Measurements from ENCODE around the gene SLC9A8.

SLC9A8 gene

DNA sequence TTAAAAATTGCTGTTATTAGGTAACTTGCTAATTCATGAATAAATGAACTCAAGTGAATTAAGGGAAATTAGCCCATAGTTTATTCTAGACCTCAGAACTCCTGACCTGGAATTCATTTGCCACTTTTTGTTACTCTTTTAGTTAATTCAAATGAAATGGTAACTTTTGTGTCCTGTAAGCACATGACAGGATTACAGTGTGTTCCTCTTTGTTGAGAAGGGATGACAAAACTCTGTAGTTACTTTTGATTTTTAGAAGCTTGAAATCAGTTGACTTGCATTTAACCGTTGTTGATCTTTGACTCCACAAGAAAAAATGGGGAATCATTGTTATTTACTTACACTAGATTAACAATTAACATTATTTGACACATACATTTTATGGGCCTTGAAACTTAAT, 6.2 kb downstream of the SLC9A8 start:
- H3K4me2 ChIP-seq (ENCODE audit: low read depth, low read length, poor library complexity, severe bottlenecking): no peak overlapping the region
- H3K9me3 ChIP-seq (ENCODE audit: insufficient read depth, low read length): no peaks in the 10 kb centered on the region
- peak overlapping the region; percentile 15; the same call in 1 of the 2 replicates for H3K27ac ChIP-seq (ENCODE audit: low read depth, low read length)
- H3K27me3 ChIP-seq (ENCODE audit: low read length): no peaks in the 10 kb centered on the region
- no peak overlapping the region for H3K4me3 ChIP-seq (ENCODE audit: insufficient read depth, low read length, poor library complexity, severe bottlenecking)
- H3K9ac ChIP-seq (ENCODE audit: low read length): no peak overlapping the region
- peaks cover 38% of the 10 kb centered on the region for H3K79me2 ChIP-seq (ENCODE audit: insufficient read depth, low read length)
- no peaks in the 10 kb centered on the region for H4K20me1 ChIP-seq (ENCODE audit: low read depth, low read length)
- H3K36me3 ChIP-seq (ENCODE audit: low read length): peaks cover 24% of the 10 kb centered on the region
- H3K9me2 ChIP-seq (replicated peaks; ENCODE audit: insufficient read depth, low read length): no peaks in the 10 kb centered on the region
- TF ChIP-seq EZH2phosphoT487 (conservative IDR thresholded peaks at IDR 0.05; ENCODE audit: low read length): no peak
- TF ChIP-seq CTCF (IDR thresholded peaks at IDR 0.05; ENCODE audit: insufficient read depth, low read length, poor library complexity, severe bottlenecking): no peak
- H3F3A ChIP-seq (ENCODE audit: insufficient read depth): peaks cover 48% of the 10 kb centered on the region
- H2AFZ ChIP-seq (ENCODE audit: low read depth, low read length, severe bottlenecking): no peak overlapping the region

- Histone ChIP-seq H3K9ac (ENCODE audit: low read length) (no peak overlapping the region), H3K27ac (ENCODE audit: low read depth, low read length) (peak overlapping the region; percentile 15; the same call in 1 of the 2 replicates), H3K79me2 (ENCODE audit: insufficient read depth, low read length) (peaks cover 29% of the 10 kb centered on the region), H4K20me1 (ENCODE audit: low read depth, low read length) (no peaks in the 10 kb centered on the region), H3K4me2 (ENCODE audit: low read depth, low read length, poor library complexity, severe bottlenecking) (no peak overlapping the region), H3K9me3 (ENCODE audit: insufficient read depth, low read length) (no peaks in the 10 kb centered on the region), H3K9me2 (replicated peaks; ENCODE audit: insufficient read depth, low read length) (no peaks in the 10 kb centered on the region), H3F3A (ENCODE audit: insufficient read depth) (peaks cover 44% of the 10 kb centered on the region), H3K36me3 (ENCODE audit: low read length) (peaks cover 32% of the 10 kb centered on the region), H3K27me3 (ENCODE audit: low read length) (no peaks in the 10 kb centered on the region), H2AFZ (ENCODE audit: low read depth, low read length, severe bottlenecking) (no peak overlapping the region), H3K4me3 (ENCODE audit: insufficient read depth, low read length, poor library complexity, severe bottlenecking) (no peak overlapping the region)
- TF ChIP-seq CTCF (IDR thresholded peaks at IDR 0.05; ENCODE audit: insufficient read depth, low read length, poor library complexity, severe bottlenecking): no peak
- TF ChIP-seq EZH2phosphoT487 (conservative IDR thresholded peaks at IDR 0.05; ENCODE audit: low read length): no peak
These were observed 7.1 kb downstream of the SLC9A8 start for GRCh38 chr20:49819702-49820101.

DNA sequence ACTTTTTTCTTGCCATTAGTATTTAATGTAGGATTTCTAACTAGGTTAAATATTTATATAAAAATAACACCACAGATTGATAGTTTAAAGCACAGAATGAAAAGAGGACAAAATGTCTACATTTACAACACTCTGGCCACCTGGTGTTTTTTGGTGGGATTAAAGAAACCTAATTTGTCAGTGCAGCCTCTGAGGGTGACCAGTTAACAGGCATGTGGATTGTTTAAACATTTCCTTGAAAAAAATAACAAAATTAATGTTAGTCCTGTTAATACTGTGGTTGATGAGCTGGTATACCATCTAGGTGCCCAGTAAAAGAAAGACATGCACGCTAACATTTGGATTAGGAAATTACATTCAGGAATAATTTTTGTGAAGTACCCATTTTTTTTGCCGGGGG, 8.8 kb downstream of the SLC9A8 start:
- peaks cover 36% of the 10 kb centered on the region for H3K36me3 ChIP-seq (ENCODE audit: low read length)
- no peaks in the 10 kb centered on the region for H4K20me1 ChIP-seq (ENCODE audit: low read depth, low read length)
- no peak overlapping the region for H2AFZ ChIP-seq (ENCODE audit: low read depth, low read length, severe bottlenecking)
- peaks cover 28% of the 10 kb centered on the region for H3K79me2 ChIP-seq (ENCODE audit: insufficient read depth, low read length)
- peak overlapping the region; percentile 8 for H3K4me3 ChIP-seq (ENCODE audit: insufficient read depth, low read length, poor library complexity, severe bottlenecking)
- peaks cover 47% of the 10 kb centered on the region for H3F3A ChIP-seq (ENCODE audit: insufficient read depth)
- H3K9me2 ChIP-seq (replicated peaks; ENCODE audit: insufficient read depth, low read length): no peaks in the 10 kb centered on the region
- H3K27ac ChIP-seq (ENCODE audit: low read depth, low read length): peak overlapping the region; percentile 89
- peak overlapping the region; percentile 40 for H3K4me2 ChIP-seq (ENCODE audit: low read depth, low read length, poor library complexity, severe bottlenecking)
- H3K27me3 ChIP-seq (ENCODE audit: low read length): no peaks in the 10 kb centered on the region
- TF ChIP-seq EZH2phosphoT487 (conservative IDR thresholded peaks at IDR 0.05; ENCODE audit: low read length) (no peak), CTCF (IDR thresholded peaks at IDR 0.05; ENCODE audit: insufficient read depth, low read length, poor library complexity, severe bottlenecking) (no peak)
- H3K9ac ChIP-seq (ENCODE audit: low read length): peak overlapping the region; percentile 33
- no peaks in the 10 kb centered on the region for H3K9me3 ChIP-seq (ENCODE audit: insufficient read depth, low read length)
